HCT116 (cell line): ENCODE results near the gene ZDHHC14. TPM values are rescaled to one million over a fixed set of nuclear protein-coding genes. Genes with fewer than 3 reads are reported as not detected.

Experiments used
- ATAC-seq: fragments of 200-7000 bp; cut with Tn5 transposase; 2 replicates; pipeline ENCODE4 v1.9.1; 2020; ENCODE audit warnings: mild to moderate bottlenecking, moderate library complexity
- BruUV-seq: library from RNA; stranded (reverse); fragments of 400-500 nt; replicated peaks from 2 replicates; lab custom pipeline; 2021; lab: Mats Ljungman, UMichigan
- CTCF ChIA-PET: fragments of 300-600 bp; sonication (Branson Sonifier 250); formaldehyde crosslinking; loops from one replicate; lab custom pipeline; 2021; ENCODE audit warnings: antibody characterized with exemption; lab: Charles Lee
- POLR2A ChIA-PET: fragments of 300-600, 350-600 bp; sonication (Branson Sonifier 250); formaldehyde crosslinking; loops from one replicate; lab custom pipeline; 2021; ENCODE audit warnings: antibody characterized with exemption; lab: Charles Lee
- RAD21 ChIA-PET, 2 experiments: fragments of 300-600 bp; sonication (Branson Sonifier 250); formaldehyde crosslinking; loops; one replicate each; lab custom pipeline; 2023; ENCODE audit warnings: low total read pairs in 2 of 2; ENCODE audit not compliant: uncharacterized antibody in 2 of 2, unreplicated experiment in 2 of 2, low non-redundant PET in 1 of 2; lab: Charles Lee
- DNase-seq: peaks from one replicate; pipeline ENCODE4 v3.0.0-alpha.2; 2010; ENCODE audit warnings: low read depth, low spot score
- H2AFZ ChIP-seq: fragments of 200-600 bp; shearing (Covaris generic), sonication (generic); 2 replicates; pipeline ENCODE4 v1.6.1; 2017; ENCODE audit warnings: low read depth, mixed run types, mixed read lengths, antibody characterized with exemption, low read length; ENCODE audit not compliant: poor library complexity, severe bottlenecking
- H3K27ac ChIP-seq: 2 replicates; pipeline ENCODE4 v1.5.1; 2012; ENCODE audit warnings: low read depth, low read length
- H3K27me3 ChIP-seq: fragments of 200-600 bp; sonication (generic); 2 replicates; pipeline ENCODE4 v1.6.1; 2016; ENCODE audit warnings: mixed run types, low read length, mixed read lengths; ENCODE audit not compliant: insufficient read depth
- H3K36me3 ChIP-seq, 2 experiments: fragments of 200-500 bp in 1 of 2; fragments of 200-600 bp in 1 of 2; sonication (Bioruptor generic) in 1 of 2; sonication (generic) in 1 of 2; 2 replicates each; pipeline versions ENCODE4 v1.5.1 to v1.6.1; 2014 to 2016; ENCODE audit warnings: low read length in 2 of 2, inconsistent platforms in 1 of 2, mixed read lengths in 1 of 2, mixed run types in 1 of 2; ENCODE audit not compliant: insufficient read depth in 2 of 2, control insufficient read depth in 1 of 2
- H3K4me1 ChIP-seq, 2 experiments: fragments of 200-600 bp in 1 of 2; sonication (generic) in 1 of 2; 2 replicates each; pipeline versions ENCODE4 v1.5.1 to v1.6.1; 2012 to 2017; ENCODE audit warnings: low read length in 2 of 2, inconsistent platforms in 1 of 2, mild to moderate bottlenecking in 1 of 2, mixed read lengths in 1 of 2, mixed run types in 1 of 2, moderate library complexity in 1 of 2; ENCODE audit not compliant: insufficient read depth in 2 of 2, control insufficient read depth in 1 of 2
- H3K4me2 ChIP-seq: fragments of 200-600 bp; sonication (generic); 2 replicates; pipeline ENCODE4 v1.6.1; 2017; ENCODE audit warnings: mixed run types, low read length, mixed read lengths
- H3K4me3 ChIP-seq, 2 experiments: fragments of 200-600 bp in 1 of 2; sonication (generic) in 1 of 2; replicated peaks in 1 of 2; 2 replicates each; pipeline ENCODE4 v1.5.1; 2011 to 2016; ENCODE audit warnings: low read length in 2 of 2, control low read depth in 1 of 2, low read depth in 1 of 2, mild to moderate bottlenecking in 1 of 2, mixed read lengths in 1 of 2, mixed run types in 1 of 2
- H3K79me2 ChIP-seq: fragments of 200-600 bp; sonication (generic); 2 replicates; pipeline ENCODE4 v1.6.1; 2017; ENCODE audit warnings: mild to moderate bottlenecking, mixed run types, low read length, moderate library complexity, mixed read lengths; ENCODE audit not compliant: insufficient read depth
- H3K9ac ChIP-seq: fragments of 200-600 bp; sonication (generic); 2 replicates; pipeline ENCODE4 v1.6.1; 2016; ENCODE audit warnings: low read length, mixed read lengths
- H3K9me2 ChIP-seq: fragments of 200-600 bp; sonication (generic), shearing (Covaris generic); 2 replicates; pipeline ENCODE4 v1.6.1; 2017; ENCODE audit warnings: mixed run types, mild to moderate bottlenecking, moderate library complexity; ENCODE audit not compliant: insufficient read depth
- H3K9me3 ChIP-seq, 2 experiments: fragments of 200-500 bp in 1 of 2; fragments of 200-600 bp in 1 of 2; sonication (Bioruptor generic) in 1 of 2; sonication (generic) in 1 of 2; 2 replicates each; pipeline ENCODE4 v1.6.1; 2014 to 2017; ENCODE audit warnings: low read length in 2 of 2, mixed read lengths in 2 of 2, inconsistent platforms in 1 of 2, low read depth in 1 of 2, mild to moderate bottlenecking in 1 of 2, mixed run types in 1 of 2, moderate library complexity in 1 of 2; ENCODE audit not compliant: control insufficient read depth in 1 of 2, insufficient read depth in 1 of 2
- H4K20me1 ChIP-seq: fragments of 200-600 bp; sonication (generic), shearing (Covaris generic); 2 replicates; pipeline ENCODE4 v1.6.1; 2017; ENCODE audit warnings: mixed run types, mild to moderate bottlenecking, moderate library complexity; ENCODE audit not compliant: insufficient read depth
- EGR1 ChIP-seq: IDR thresholded peaks from 2 replicates; pipeline ENCODE4 v1.6.1; 2012; ENCODE audit warnings: low read depth
- ELF1 ChIP-seq: IDR thresholded peaks from 2 replicates; pipeline ENCODE4 v1.6.1; 2012; ENCODE audit warnings: low read depth, borderline replicate concordance
- EZH2phosphoT487 ChIP-seq: fragments of 200-600 bp; IDR thresholded peaks from 2 replicates; pipeline ENCODE4 v1.6.1; 2018; ENCODE audit warnings: antibody characterized with exemption, borderline replicate concordance
- FOSL1 ChIP-seq: IDR thresholded peaks from 2 replicates; pipeline ENCODE4 v1.6.1; 2012; ENCODE audit warnings: low read depth
- POLR2A ChIP-seq: IDR thresholded peaks from 2 replicates; pipeline ENCODE4 v1.7.0; 2011; ENCODE audit warnings: borderline replicate concordance; ENCODE audit not compliant: insufficient read depth, insufficient read length; ENCODE audit errors: extremely low read depth
- SIN3A ChIP-seq: IDR thresholded peaks from 2 replicates; pipeline ENCODE4 v1.6.1; 2012; ENCODE audit warnings: low read depth
- SRF ChIP-seq: IDR thresholded peaks from 2 replicates; pipeline ENCODE4 v1.6.1; 2012; ENCODE audit warnings: low read depth
- YY1 ChIP-seq: IDR thresholded peaks from 2 replicates; pipeline ENCODE4 v1.6.1; 2011; ENCODE audit warnings: low read length, low read depth, moderate library complexity, mild to moderate bottlenecking; ENCODE audit not compliant: insufficient replicate concordance; ENCODE audit errors: extremely low read depth
- ZFX ChIP-seq: fragments of 450-650 bp; IDR thresholded peaks from 2 replicates; pipeline ENCODE4 v1.6.1; 2017
- intact Hi-C: fragments of 100-400 bp; cut with micrococcal nuclease; formaldehyde crosslinking; loops from 2 replicates; pipeline ENCODE4 v1.10.0; 2022
- total RNA-seq: library from RNA; stranded (reverse); gene quantifications from one replicate; pipeline ENCODE4 v1.2.1, GENCODE V29; 2021; ENCODE audit not compliant: unreplicated experiment
- TF ChIP-seq, protein P1 (sequence below): IDR thresholded peaks from 2 replicates; pipeline ENCODE4 v1.6.1; 2012

Gene ZDHHC14
- total RNA-seq, 1 experiment from 2014 or later: 5.3 TPM

GRCh38 chr6:157659536-157660271 lies 278.7 kb downstream of the ZDHHC14 start:
- BruUV-seq: no TSS peak
- H3K4me1 ChIP-seq: no peaks in the 10 kb centered on the region
- intact Hi-C loops: loop anchor here (10.0 kb wide), 2 partner anchors 215 to 295 kb away; no protein-coding TSS in a partner anchor
- RAD21 ChIA-PET: no interaction called here
- no peaks in the 10 kb centered on the region for H3K79me2 ChIP-seq
- H3K27ac ChIP-seq: no peak overlapping the region
- no peak overlapping the region for H3K4me2 ChIP-seq
- H3K27me3 ChIP-seq: no peaks in the 10 kb centered on the region
- ATAC-seq (no peak), DNase-seq (no peak)
- CTCF ChIA-PET: no interaction called here
- no peak for TF ChIP-seq YY1
- TF ChIP-seq ZFX: no peak
- no peak for TF ChIP-seq SRF
- TF ChIP-seq EZH2phosphoT487: no peak
- no peak for TF ChIP-seq POLR2A
- no peak for TF ChIP-seq FOSL1
- no peak for TF ChIP-seq EGR1
- H3K4me3 ChIP-seq: no peak overlapping the region
- no peaks in the 10 kb centered on the region for H3K9me2 ChIP-seq
- H2AFZ ChIP-seq: no peak overlapping the region
- H3K9ac ChIP-seq: no peak overlapping the region
- POLR2A ChIA-PET: no interaction called here
- H3K36me3 ChIP-seq: no peaks in the 10 kb centered on the region
- H4K20me1 ChIP-seq: no peaks in the 10 kb centered on the region
- no peaks in the 10 kb centered on the region for H3K9me3 ChIP-seq

- CTCF ChIA-PET: no interaction called here
- H3K36me3 ChIP-seq: no peaks in the 10 kb centered on the region
- H3K27ac ChIP-seq: no peak overlapping the region
- H3K4me2 ChIP-seq: no peak overlapping the region
- RAD21 ChIA-PET: no interaction called here
- BruUV-seq: no TSS peak
- no peak overlapping the region for H3K9ac ChIP-seq
- H3K79me2 ChIP-seq: no peaks in the 10 kb centered on the region
- H4K20me1 ChIP-seq: no peaks in the 10 kb centered on the region
- no peak overlapping the region for H2AFZ ChIP-seq
- TF ChIP-seq ELF1 (no peak), SIN3A (no peak)
- TF ChIP-seq, protein P1, sequence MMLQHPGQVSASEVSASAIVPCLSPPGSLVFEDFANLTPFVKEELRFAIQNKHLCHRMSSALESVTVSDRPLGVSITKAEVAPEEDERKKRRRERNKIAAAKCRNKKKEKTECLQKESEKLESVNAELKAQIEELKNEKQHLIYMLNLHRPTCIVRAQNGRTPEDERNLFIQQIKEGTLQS: no peak
- DNase-seq: no peak
- H3K9me2 ChIP-seq: no peaks in the 10 kb centered on the region
- intact Hi-C loops: loop anchor here (10.0 kb wide), 2 partner anchors 214 to 294 kb away; no protein-coding TSS in a partner anchor
- no peaks in the 10 kb centered on the region for H3K4me1 ChIP-seq
- no peak overlapping the region for H3K4me3 ChIP-seq
- no peaks in the 10 kb centered on the region for H3K27me3 ChIP-seq
- POLR2A ChIA-PET: no interaction called here
- no peak for ATAC-seq
- H3K9me3 ChIP-seq: no peaks in the 10 kb centered on the region
These were observed 279.4 kb downstream of the ZDHHC14 start for GRCh38 chr6:157660414-157660813.
